Right lobe of liver (tissue), 6 donors: ENCODE results near the gene ERMAP. TPM values are rescaled to one million over a fixed set of nuclear protein-coding genes. Genes with fewer than 3 reads are reported as not detected.

Experiments
- ATAC-seq, 4 donors: fragments of 200-7000 bp; cut with Tn5 transposase; one replicate each; pipeline ENCODE4 v1.9.1; 2020; ENCODE audit warnings: mild to moderate bottlenecking in 4 of 4, moderate library complexity in 4 of 4
- DNase-seq, 3 donors: peaks; one replicate each; pipeline ENCODE4 v3.0.0-alpha.2; 2020
- H3K27ac ChIP-seq, 3 donors: fragments of 200-600 bp; one replicate each; pipeline ENCODE4 v1.8.0; 2022
- H3K27me3 ChIP-seq, 2 donors: fragments of 200-600 bp; one replicate each; pipeline ENCODE4 v1.8.0; 2022
- H3K36me3 ChIP-seq, 4 donors: fragments of 200-600 bp; sonication (generic) in 1 of 4; one replicate each; pipeline versions ENCODE4 v1.5.1 to v1.8.0; 2017 to 2022; ENCODE audit warnings: control low read depth in 1 of 4
- H3K4me1 ChIP-seq, 4 donors: fragments of 200-600 bp; sonication (generic) in 1 of 4; one replicate each; pipeline versions ENCODE4 v1.5.1 to v1.8.0; 2017 to 2022; ENCODE audit warnings: control low read depth in 1 of 4
- H3K4me3 ChIP-seq, 3 donors: fragments of 200-600 bp; one replicate each; pipeline ENCODE4 v1.8.0; 2022
- H3K9me3 ChIP-seq, 4 donors: fragments of 200-600 bp; sonication (generic) in 1 of 4; one replicate each; pipeline versions ENCODE4 v1.5.1 to v1.8.0; 2017 to 2022; ENCODE audit warnings: control low read depth in 1 of 4
- POLR2A ChIP-seq: fragments of 450-650 bp; IDR thresholded peaks from one replicate; pipeline ENCODE4 v1.6.1; 2017; ENCODE audit warnings: antibody characterized with exemption, mild to moderate bottlenecking
- WGBS: methylation state at CpG from one replicate; pipeline ENCODE4 v1.1.6; 2018; ENCODE audit warnings: low coverage, low lambda C conversion rate; ENCODE audit not compliant: insufficient coverage; ENCODE audit errors: missing lambda C conversion rate; 5-methylcytosine and 5-hydroxymethylcytosine counted together
- intact Hi-C, 2 donors: fragments of 100-400 bp; cut with DNase I; formaldehyde crosslinking; loops; one replicate each; pipeline versions ENCODE4 v1.11.2 to v1.14.1; 2022
- total RNA-seq, 6 experiments: library from RNA; depleted of rRNA in 2 of 6; stranded (reverse); fragments of >200 nt in 2 of 6; fragmentation: NEBNext Ultra II Directional in 3 of 6; extraction: Animal tissue kit (Norgen Biotek cat#: 25700) in 3 of 6; gene quantifications; one replicate each; pipeline versions ENCODE4 v1.1.0 to v1.2.4, GENCODE V29; 2016 to 2023
- TF ChIP-seq, protein P1 (sequence below), 4 donors: fragments of 200-600 bp in 3 of 4; fragments of 450-650 bp in 1 of 4; IDR thresholded peaks; one replicate each; pipeline versions ENCODE4 v1.5.1 to v1.8.0; 2016 to 2022; ENCODE audit warnings: antibody characterized with exemption in 4 of 4, mild to moderate bottlenecking in 2 of 4
- donor health status: DM: no; HTN: yes; CAD: no.
- donor health status: DM: no; HTN: no; CAD: no.
- donor health status: DM: no; HTN: no; CAD: no.
- donor health status: DM: no; HTN: yes; CAD: no.
- donor health status: DM: no; HTN: yes; CAD: no.

ERMAP gene
- total RNA-seq, 6 experiments from 2014 or later, result 6.6 to 16.2 (median 13.9) TPM

- Histone ChIP-seq H3K36me3 (peaks cover 0 to 20% (median 1%) of the 10 kb centered on the region in 4 donors), H3K4me3 (no peak overlapping the region), H3K27ac (no peak overlapping the region), H3K27me3 (no peaks in the 10 kb centered on the region), H3K4me1 (no peaks in the 10 kb centered on the region), H3K9me3 (no peaks in the 10 kb centered on the region)
- intact Hi-C loops, result no loop called here
- 84% methylated on average over 6 of the region's 7 CpGs for WGBS
- ATAC-seq (peak; percentile 16 to 65 (median 45)), DNase-seq (no peak)
- TF ChIP-seq POLR2A, result no peak
- TF ChIP-seq, protein P1, sequence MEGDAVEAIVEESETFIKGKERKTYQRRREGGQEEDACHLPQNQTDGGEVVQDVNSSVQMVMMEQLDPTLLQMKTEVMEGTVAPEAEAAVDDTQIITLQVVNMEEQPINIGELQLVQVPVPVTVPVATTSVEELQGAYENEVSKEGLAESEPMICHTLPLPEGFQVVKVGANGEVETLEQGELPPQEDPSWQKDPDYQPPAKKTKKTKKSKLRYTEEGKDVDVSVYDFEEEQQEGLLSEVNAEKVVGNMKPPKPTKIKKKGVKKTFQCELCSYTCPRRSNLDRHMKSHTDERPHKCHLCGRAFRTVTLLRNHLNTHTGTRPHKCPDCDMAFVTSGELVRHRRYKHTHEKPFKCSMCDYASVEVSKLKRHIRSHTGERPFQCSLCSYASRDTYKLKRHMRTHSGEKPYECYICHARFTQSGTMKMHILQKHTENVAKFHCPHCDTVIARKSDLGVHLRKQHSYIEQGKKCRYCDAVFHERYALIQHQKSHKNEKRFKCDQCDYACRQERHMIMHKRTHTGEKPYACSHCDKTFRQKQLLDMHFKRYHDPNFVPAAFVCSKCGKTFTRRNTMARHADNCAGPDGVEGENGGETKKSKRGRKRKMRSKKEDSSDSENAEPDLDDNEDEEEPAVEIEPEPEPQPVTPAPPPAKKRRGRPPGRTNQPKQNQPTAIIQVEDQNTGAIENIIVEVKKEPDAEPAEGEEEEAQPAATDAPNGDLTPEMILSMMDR (IDR thresholded peaks at IDR 0.05), result no peak
Measured at GRCh38 chr1:42838482-42839190, 21.7 kb downstream of the ERMAP start.

DNA sequence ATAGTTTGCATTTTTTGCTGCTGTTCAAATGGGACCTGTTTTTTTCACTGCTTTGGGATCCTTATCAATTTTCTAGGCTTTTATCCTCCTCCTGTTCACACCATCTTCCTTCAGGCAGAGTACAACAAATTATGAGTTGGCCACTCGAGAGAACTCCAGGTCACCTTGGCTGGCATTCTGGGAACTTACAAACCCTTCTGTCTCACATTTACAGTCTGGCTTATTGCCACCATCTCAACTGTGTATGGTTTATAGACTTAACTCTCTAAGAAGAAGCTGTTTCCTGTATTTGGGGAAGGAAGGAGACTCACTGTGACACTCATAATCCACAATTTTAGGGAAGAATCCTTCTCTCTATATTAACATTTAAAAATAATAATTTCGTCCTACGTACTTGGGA, 24.1 kb downstream of the ERMAP start:
- H3K27ac ChIP-seq, result no peak overlapping the region
- H3K4me1 ChIP-seq, result peaks cover 0 to 8% (median 0%) of the 10 kb centered on the region in 4 donors
- peaks cover 0 to 17% (median 0%) of the 10 kb centered on the region in 4 donors for H3K36me3 ChIP-seq
- no peak for TF ChIP-seq POLR2A
- TF ChIP-seq, protein P1 (IDR thresholded peaks at IDR 0.05), result no peak
- DNase-seq, result no peak
- no peak for ATAC-seq
- intact Hi-C loops, result no loop called here
- H3K9me3 ChIP-seq, result no peaks in the 10 kb centered on the region
- H3K4me3 ChIP-seq, result no peak overlapping the region
- H3K27me3 ChIP-seq, result no peaks in the 10 kb centered on the region
- 74% methylated on average over 2 of the region's 3 CpGs for WGBS

DNA sequence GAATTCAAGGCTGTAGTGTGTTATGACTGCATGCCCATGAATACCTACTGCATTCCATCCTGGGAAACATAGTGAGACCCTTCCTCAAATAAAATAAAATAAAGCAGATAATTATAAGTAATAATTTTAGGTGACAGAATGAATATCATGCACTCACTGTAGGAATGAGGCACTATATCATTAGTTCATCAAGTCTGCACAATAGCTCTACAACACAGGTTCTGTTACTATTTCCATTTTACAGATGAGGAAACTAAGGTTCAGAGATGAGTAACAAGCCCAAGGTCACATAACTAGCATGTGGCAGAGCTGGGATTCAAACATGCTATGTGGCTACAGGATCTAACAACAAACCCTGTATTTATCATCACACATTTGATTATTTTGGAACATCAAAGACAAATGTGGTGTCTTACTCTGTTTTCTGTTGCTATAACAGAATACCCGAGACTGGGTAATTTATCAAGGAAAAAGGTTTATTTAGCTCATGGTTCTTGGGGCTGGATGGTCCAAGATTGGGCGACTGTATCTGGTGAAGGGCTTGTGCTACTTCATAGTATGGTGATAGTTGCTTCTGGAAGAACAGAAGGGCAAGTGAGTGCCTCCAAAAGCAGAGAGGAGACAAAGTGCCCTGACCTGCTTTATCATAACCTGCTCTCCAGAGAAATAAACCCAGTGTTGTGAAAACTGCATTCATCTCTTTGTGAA, 24.7 kb downstream of the ERMAP start:
- H3K27me3 ChIP-seq, result no peaks in the 10 kb centered on the region
- intact Hi-C loops, result no loop called here
- H3K9me3 ChIP-seq, result no peaks in the 10 kb centered on the region
- no peak overlapping the region for H3K27ac ChIP-seq
- DNase-seq (no peak), ATAC-seq (no peak)
- H3K4me1 ChIP-seq, result peaks cover 0 to 8% (median 0%) of the 10 kb centered on the region in 4 donors
- no peak overlapping the region for H3K4me3 ChIP-seq
- TF ChIP-seq, protein P1 (IDR thresholded peaks at IDR 0.05), result no peak
- TF ChIP-seq POLR2A, result no peak
- WGBS, result 92% methylated on average over 2 of the region's 2 CpGs
- peaks cover 0 to 17% (median 0%) of the 10 kb centered on the region in 4 donors for H3K36me3 ChIP-seq

DNA sequence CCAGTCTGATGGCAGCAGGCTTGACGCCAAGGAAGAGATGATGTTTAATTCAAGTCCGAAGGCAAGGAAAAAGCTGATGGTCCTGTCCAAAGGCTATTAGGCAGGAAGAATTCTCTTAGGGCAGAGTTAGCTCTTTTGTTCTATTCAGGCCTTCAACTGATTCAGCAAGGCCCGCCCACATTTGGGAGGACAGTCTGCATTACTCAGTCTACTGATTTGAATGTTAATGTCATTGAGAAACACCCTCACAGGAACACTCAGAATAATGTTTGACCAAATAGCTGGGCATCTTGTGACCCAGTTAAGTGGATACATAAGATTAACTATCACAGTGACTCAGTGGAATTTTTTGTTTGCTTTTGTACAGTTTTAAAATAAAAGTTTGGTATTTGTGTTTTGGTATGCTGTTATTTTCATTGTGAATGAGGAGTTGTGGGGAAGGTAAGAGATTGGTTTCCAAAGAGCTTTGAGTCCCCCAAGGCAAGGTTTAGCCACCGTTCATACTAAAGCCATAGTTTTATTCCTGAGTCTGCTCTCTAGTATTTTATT, 27.7 kb downstream of the ERMAP start:
- Histone ChIP-seq H3K9me3 (no peaks in the 10 kb centered on the region), H3K27me3 (no peaks in the 10 kb centered on the region), H3K4me3 (no peak overlapping the region), H3K4me1 (peaks cover 0 to 20% (median 4%) of the 10 kb centered on the region in 4 donors), H3K27ac (no peak overlapping the region), H3K36me3 (peaks cover 0 to 14% (median 2%) of the 10 kb centered on the region in 4 donors)
- DNase-seq (no peak), ATAC-seq (peak in 1 of 4 donors; percentile 8)
- intact Hi-C loops, result no loop called here
- no peak for TF ChIP-seq POLR2A
- TF ChIP-seq, protein P1 (IDR thresholded peaks at IDR 0.05), result no peak
- WGBS, result 91% methylated on average over 2 of the region's 4 CpGs
